H9 (cell line): ENCODE measurements around the gene CDK5R1. TPM values are rescaled to one million over a fixed set of nuclear protein-coding genes. Genes with fewer than 3 reads are reported as not detected.

Source experiments
- DNase-seq: peaks from one replicate; pipeline ENCODE4 v3.0.0-alpha.2; 2017
- H2AFZ ChIP-seq: one replicate; pipeline ENCODE4 v1.6.1; 2013; ENCODE audit warnings: mild to moderate bottlenecking, low read length, control low read depth, moderate library complexity
- H2AK5ac ChIP-seq: 2 replicates; pipeline ENCODE4 v1.6.1; 2013; ENCODE audit warnings: low read length, control low read depth, mixed read lengths; ENCODE audit not compliant: insufficient read length
- H2BK120ac ChIP-seq: one replicate; pipeline ENCODE4 v1.6.1; 2013; ENCODE audit warnings: low read depth, mild to moderate bottlenecking, low read length, control low read depth, inconsistent platforms; ENCODE audit not compliant: poor library complexity, severe bottlenecking
- H2BK12ac ChIP-seq: 2 replicates; pipeline ENCODE4 v1.6.1; 2013; ENCODE audit warnings: low read length, control low read depth, mixed read lengths, low read depth; ENCODE audit not compliant: insufficient read length
- H2BK15ac ChIP-seq: 2 replicates; pipeline ENCODE4 v1.6.1; 2013; ENCODE audit warnings: low read depth, low read length, control low read depth
- H2BK20ac ChIP-seq: one replicate; pipeline ENCODE4 v1.6.1; 2013; ENCODE audit warnings: low read depth, mild to moderate bottlenecking, low read length, control low read depth, inconsistent platforms; ENCODE audit not compliant: poor library complexity, severe bottlenecking
- H2BK5ac ChIP-seq: 2 replicates; pipeline ENCODE4 v1.6.1; 2013; ENCODE audit warnings: low read length, control low read depth, mixed read lengths; ENCODE audit not compliant: insufficient read length
- H3K14ac ChIP-seq: 2 replicates; pipeline ENCODE4 v1.6.1; 2013; ENCODE audit warnings: low read length, control low read depth; ENCODE audit not compliant: insufficient read depth
- H3K18ac ChIP-seq: 2 replicates; pipeline ENCODE4 v1.6.1; 2013; ENCODE audit warnings: low read depth, mild to moderate bottlenecking, mixed read lengths, low read length, control low read depth; ENCODE audit not compliant: insufficient read length
- H3K23ac ChIP-seq: 2 replicates; pipeline ENCODE4 v1.6.1; 2013; ENCODE audit warnings: low read length, control low read depth, mixed read lengths, low read depth; ENCODE audit not compliant: insufficient read length
- H3K23me2 ChIP-seq: 2 replicates; pipeline ENCODE4 v1.6.1; 2013; ENCODE audit warnings: low read depth, mild to moderate bottlenecking, mixed read lengths, low read length, control low read depth; ENCODE audit not compliant: insufficient read length, poor library complexity, severe bottlenecking
- H3K27ac ChIP-seq: 2 replicates; pipeline ENCODE4 v1.5.1; 2013; ENCODE audit warnings: low read length, control low read depth, mixed read lengths, low read depth; ENCODE audit not compliant: insufficient read length
- H3K27me3 ChIP-seq: 2 replicates; pipeline ENCODE4 v1.6.1; 2013; ENCODE audit warnings: low read length, control low read depth, inconsistent platforms; ENCODE audit not compliant: insufficient read depth
- H3K4ac ChIP-seq: 2 replicates; pipeline ENCODE4 v1.6.1; 2013; ENCODE audit warnings: low read depth, mild to moderate bottlenecking, control low read depth, inconsistent platforms, low read length, moderate library complexity
- H3K4me1 ChIP-seq: 2 replicates; pipeline ENCODE4 v1.6.1; 2013; ENCODE audit warnings: low read length, control low read depth, inconsistent platforms; ENCODE audit not compliant: insufficient read depth
- H3K4me2 ChIP-seq: 2 replicates; pipeline ENCODE4 v1.6.1; 2013; ENCODE audit warnings: low read length, control low read depth, mixed read lengths; ENCODE audit not compliant: insufficient read length, insufficient read depth
- H3K56ac ChIP-seq: 2 replicates; pipeline ENCODE4 v1.6.1; 2013; ENCODE audit warnings: low read depth, mild to moderate bottlenecking, mixed read lengths, low read length, control low read depth; ENCODE audit not compliant: insufficient read length
- H3K79me1 ChIP-seq: 2 replicates; pipeline ENCODE4 v1.6.1; 2013; ENCODE audit warnings: low read depth, mild to moderate bottlenecking, moderate library complexity, low read length, control low read depth, inconsistent platforms; ENCODE audit not compliant: insufficient read depth, poor library complexity, severe bottlenecking
- H3K79me2 ChIP-seq: 2 replicates; pipeline ENCODE4 v1.6.1; 2013; ENCODE audit warnings: low read length, control low read depth, inconsistent platforms; ENCODE audit not compliant: insufficient read depth
- H3K9ac ChIP-seq: 2 replicates; pipeline ENCODE4 v1.6.1; 2013; ENCODE audit warnings: low read length, control low read depth, mixed read lengths; ENCODE audit not compliant: insufficient read length; ENCODE audit errors: extremely low read depth
- H3K9me3 ChIP-seq: one replicate; pipeline ENCODE4 v1.6.1; 2013; ENCODE audit warnings: low read depth, low read length, inconsistent platforms; ENCODE audit not compliant: control insufficient read depth
- H3T11ph ChIP-seq: one replicate; pipeline ENCODE4 v1.6.1; 2013; ENCODE audit warnings: mild to moderate bottlenecking, low read length, control low read depth, inconsistent platforms
- H4K20me1 ChIP-seq: one replicate; pipeline ENCODE4 v1.6.1; 2013; ENCODE audit not compliant: control insufficient read depth, insufficient read length, insufficient read depth
- H4K5ac ChIP-seq: 2 replicates; pipeline ENCODE4 v1.6.1; 2013; ENCODE audit warnings: low read depth, mild to moderate bottlenecking, mixed read lengths, low read length, control low read depth; ENCODE audit not compliant: insufficient read length
- H4K8ac ChIP-seq: replicated peaks from 2 replicates; pipeline ENCODE4 v1.6.1; 2013; ENCODE audit warnings: low read length, control low read depth, mixed read lengths, low read depth; ENCODE audit not compliant: insufficient read length
- H4K91ac ChIP-seq: 2 replicates; pipeline ENCODE4 v1.6.1; 2013; ENCODE audit warnings: low read depth, mild to moderate bottlenecking, moderate library complexity, mixed read lengths, low read length, control low read depth; ENCODE audit not compliant: insufficient read length
- H3K27ac Mint-ChIP-seq, 3 experiments: 2 replicates in 2 of 3; 3 replicates in 1 of 3; pipeline ENCODE4 v1.8.0; 2020 to 2021; ENCODE audit warnings: mixed read lengths in 3 of 3, mild to moderate bottlenecking in 1 of 3, moderate library complexity in 1 of 3
- H3K27me3 Mint-ChIP-seq: 2 replicates; pipeline ENCODE4 v1.8.0; 2021; ENCODE audit warnings: low read depth, mild to moderate bottlenecking, moderate library complexity, mixed read lengths
- H3K36me3 Mint-ChIP-seq, 3 experiments: 2 replicates in 2 of 3; 3 replicates in 1 of 3; pipeline ENCODE4 v1.8.0; 2020 to 2021; ENCODE audit warnings: low read depth in 3 of 3, mixed read lengths in 3 of 3; ENCODE audit not compliant: insufficient read depth in 1 of 3
- H3K4me1 Mint-ChIP-seq, 2 experiments: 2 replicates each; pipeline ENCODE4 v1.8.0; 2020; ENCODE audit warnings: mixed read lengths in 2 of 2
- H3K4me3 Mint-ChIP-seq, 2 experiments: 2 replicates in 1 of 2; 3 replicates in 1 of 2; pipeline ENCODE4 v1.8.0; 2020 to 2021; ENCODE audit warnings: mild to moderate bottlenecking in 2 of 2, mixed read lengths in 2 of 2, moderate library complexity in 1 of 2
- H3K9me3 Mint-ChIP-seq, 2 experiments: 2 replicates in 1 of 2; 3 replicates in 1 of 2; pipeline ENCODE4 v1.8.0; 2020; ENCODE audit warnings: mild to moderate bottlenecking in 2 of 2, mixed read lengths in 2 of 2, moderate library complexity in 1 of 2
- CTCF ChIP-seq: fragments of 200-600 bp; sonication (generic); conservative IDR thresholded peaks from 3 replicates; pipeline ENCODE4 v1.8.0; 2021; ENCODE audit warnings: antibody characterized with exemption, mild to moderate bottlenecking
- WGBS: extraction: QIAGEN DNeasy Blood & Tissue Kit; methylation state at CpG from one replicate; pipeline ENCODE4 v1.1.7; 2013; ENCODE audit warnings: missing lambda C conversion rate, low lambda C conversion rate, mixed read lengths; ENCODE audit not compliant: insufficient read length; ENCODE audit errors: extremely low coverage; 5-methylcytosine and 5-hydroxymethylcytosine counted together
- total RNA-seq: library from RNA; stranded (reverse); gene quantifications from 2 replicates; pipeline ENCODE4 v1.2.1, GENCODE V29; 2021

The CDK5R1 gene
- total RNA-seq, 1 experiment from 2014 or later = 11.4 TPM

- H3K14ac ChIP-seq = no peak overlapping the region
- no peak overlapping the region for H2BK15ac ChIP-seq
- H3K4me1 ChIP-seq = peaks cover 10% of the 10 kb centered on the region; the same call in 1 of the 2 replicates
- peaks cover 3% of the 10 kb centered on the region for H3K79me1 ChIP-seq
- H2BK20ac ChIP-seq = no peak overlapping the region
- no peak for DNase-seq
- no peaks in the 10 kb centered on the region for H3K27me3 ChIP-seq
- Mint-ChIP-seq H3K27ac (no peak overlapping the region; a peak in 1 of 7 replicates), H3K9me3 (no peaks in the 10 kb centered on the region; a peak in 1 of 5 replicates), H3K4me3 (peak overlapping the region in 1 of 2 experiments; percentile 51; a peak in 1 of 5 replicates), H3K4me1 (peaks cover 39 to 58% of the 10 kb centered on the region in 2 experiments), H3K27me3 (peaks cover 1% of the 10 kb centered on the region), H3K36me3 (peaks cover 28 to 47% (median 45%) of the 10 kb centered on the region in 3 experiments)
- H3K56ac ChIP-seq = no peak overlapping the region
- H2BK12ac ChIP-seq = no peak overlapping the region
- no peak overlapping the region for H3K27ac ChIP-seq
- no peaks in the 10 kb centered on the region for H3K79me2 ChIP-seq
- no peak overlapping the region for H3K23ac ChIP-seq
- no peaks in the 10 kb centered on the region for H3K9me3 ChIP-seq
- H3K9ac ChIP-seq = no peak overlapping the region
- no peak overlapping the region for H4K8ac ChIP-seq
- H2AK5ac ChIP-seq = no peak overlapping the region
- H2AFZ ChIP-seq = no peak overlapping the region
- H4K20me1 ChIP-seq = no peaks in the 10 kb centered on the region
- H3K23me2 ChIP-seq = peaks cover 12% of the 10 kb centered on the region
- no peak overlapping the region for H4K91ac ChIP-seq
- H3K18ac ChIP-seq = no peak overlapping the region
- H2BK120ac ChIP-seq = no peak overlapping the region
- no peak overlapping the region for H3T11ph ChIP-seq
- no peak overlapping the region for H4K5ac ChIP-seq
- no peak overlapping the region for H3K4me2 ChIP-seq
- TF ChIP-seq CTCF = no peak
- no peak overlapping the region for H2BK5ac ChIP-seq
- H3K4ac ChIP-seq = no peak overlapping the region
- WGBS = no CpG with 5 or more reads among the region's 11 CpGs
Measured at GRCh38 chr17:32484628-32485027, 2.2 kb upstream of the CDK5R1 start.
